ENCODE results near the gene KCNA10.

DNA sequence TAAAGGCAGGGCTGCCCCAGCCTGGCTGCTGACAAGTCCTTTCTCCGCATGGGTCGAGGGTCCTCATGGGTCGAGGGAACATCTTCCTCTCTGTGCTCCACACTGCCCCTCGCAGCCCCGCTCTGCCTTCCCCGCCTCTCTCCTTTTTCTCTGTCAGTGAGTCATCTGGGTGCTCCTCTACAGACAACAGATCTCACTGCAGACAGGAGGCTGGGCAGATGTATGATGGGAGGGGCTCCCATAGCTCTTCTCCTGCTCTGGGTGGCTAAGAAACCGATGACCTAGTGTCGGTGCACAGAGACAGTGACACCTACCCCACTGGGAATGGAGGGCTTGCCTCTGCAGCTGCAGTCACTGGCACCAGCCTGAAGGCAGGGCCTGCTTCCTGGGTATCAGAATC, 5.5 kb downstream of the KCNA10 start:
- TF ChIP-seq, protein P1, sequence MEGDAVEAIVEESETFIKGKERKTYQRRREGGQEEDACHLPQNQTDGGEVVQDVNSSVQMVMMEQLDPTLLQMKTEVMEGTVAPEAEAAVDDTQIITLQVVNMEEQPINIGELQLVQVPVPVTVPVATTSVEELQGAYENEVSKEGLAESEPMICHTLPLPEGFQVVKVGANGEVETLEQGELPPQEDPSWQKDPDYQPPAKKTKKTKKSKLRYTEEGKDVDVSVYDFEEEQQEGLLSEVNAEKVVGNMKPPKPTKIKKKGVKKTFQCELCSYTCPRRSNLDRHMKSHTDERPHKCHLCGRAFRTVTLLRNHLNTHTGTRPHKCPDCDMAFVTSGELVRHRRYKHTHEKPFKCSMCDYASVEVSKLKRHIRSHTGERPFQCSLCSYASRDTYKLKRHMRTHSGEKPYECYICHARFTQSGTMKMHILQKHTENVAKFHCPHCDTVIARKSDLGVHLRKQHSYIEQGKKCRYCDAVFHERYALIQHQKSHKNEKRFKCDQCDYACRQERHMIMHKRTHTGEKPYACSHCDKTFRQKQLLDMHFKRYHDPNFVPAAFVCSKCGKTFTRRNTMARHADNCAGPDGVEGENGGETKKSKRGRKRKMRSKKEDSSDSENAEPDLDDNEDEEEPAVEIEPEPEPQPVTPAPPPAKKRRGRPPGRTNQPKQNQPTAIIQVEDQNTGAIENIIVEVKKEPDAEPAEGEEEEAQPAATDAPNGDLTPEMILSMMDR (optimal IDR thresholded peaks at IDR 0.05 in 1 of 3, IDR thresholded peaks at IDR 0.05 in 1 of 3, conservative IDR thresholded peaks at IDR 0.05 in 1 of 3; ENCODE audit: extremely low read depth in 1 of 3, insufficient read depth in 2 of 3, low read length in 3 of 3) = no peak
- TF ChIP-seq EZH2 (IDR thresholded peaks at IDR 0.05; ENCODE audit: low read length) = no peak

Measured in keratinocyte (primary cell).